ENCODE results near the gene KLHL11.
"Not testable (repeated sequence)": the region's sequence is repeated elsewhere in the genome, so short reads cannot be mapped to it uniquely, and the experiment has no call there.

Gene KLHL11

GRCh38 chr17:41880130-41880529 lies 14.9 kb upstream of the KLHL11 start:
- H3K27ac ChIP-seq (ENCODE audit: low read depth, low read length): no peak overlapping the region
- H3K9ac ChIP-seq (ENCODE audit: low read length): no peak overlapping the region
- no peak overlapping the region for H2AFZ ChIP-seq (ENCODE audit: low read depth, low read length, severe bottlenecking)
- H3K4me3 ChIP-seq (ENCODE audit: insufficient read depth, low read length, poor library complexity, severe bottlenecking): no peak overlapping the region
- no peak overlapping the region for H3K4me2 ChIP-seq (ENCODE audit: low read depth, low read length, poor library complexity, severe bottlenecking)
- H3K36me3 ChIP-seq (ENCODE audit: low read length): peaks cover 35% of the 10 kb centered on the region
- H3F3A ChIP-seq (ENCODE audit: insufficient read depth): no peaks in the 10 kb centered on the region
- H3K79me2 ChIP-seq (ENCODE audit: insufficient read depth, low read length): no peaks in the 10 kb centered on the region; the same call in 1 of the 2 replicates
- TF ChIP-seq EZH2phosphoT487 (conservative IDR thresholded peaks at IDR 0.05; ENCODE audit: low read length) (no peak), CTCF (IDR thresholded peaks at IDR 0.05; ENCODE audit: insufficient read depth, low read length, poor library complexity, severe bottlenecking) (no peak)
- no peaks in the 10 kb centered on the region for H4K20me1 ChIP-seq (ENCODE audit: low read depth, low read length)
- H3K27me3 ChIP-seq (ENCODE audit: low read length): no peaks in the 10 kb centered on the region
- no peaks in the 10 kb centered on the region for H3K9me2 ChIP-seq (replicated peaks; ENCODE audit: insufficient read depth, low read length)
- no peaks in the 10 kb centered on the region for H3K9me3 ChIP-seq (ENCODE audit: insufficient read depth, low read length)

- H3K27me3 ChIP-seq (ENCODE audit: low read length); H3K9ac ChIP-seq (ENCODE audit: low read length); H3K4me3 ChIP-seq (ENCODE audit: insufficient read depth, low read length, poor library complexity, severe bottlenecking); H3K9me2 ChIP-seq (replicated peaks; ENCODE audit: insufficient read depth, low read length); H2AFZ ChIP-seq (ENCODE audit: low read depth, low read length, severe bottlenecking); H3K27ac ChIP-seq (ENCODE audit: low read depth, low read length); H3K4me2 ChIP-seq (ENCODE audit: low read depth, low read length, poor library complexity, severe bottlenecking); H4K20me1 ChIP-seq (ENCODE audit: low read depth, low read length); H3K79me2 ChIP-seq (ENCODE audit: insufficient read depth, low read length); H3K9me3 ChIP-seq (ENCODE audit: insufficient read depth, low read length); H3F3A ChIP-seq (ENCODE audit: insufficient read depth): not testable (repeated sequence)
- peaks cover 14% of the 10 kb centered on the region for H3K36me3 ChIP-seq (ENCODE audit: low read length)
Observed at GRCh38 chr17:41874293-41874670, 9.1 kb upstream of the KLHL11 start.

GRCh38 chr17:41873559-41874292 lies 8.5 kb upstream of the KLHL11 start:
- H3K9me2 ChIP-seq (replicated peaks; ENCODE audit: insufficient read depth, low read length): no peaks in the 10 kb centered on the region
- no peak overlapping the region for H3K9ac ChIP-seq (ENCODE audit: low read length)
- TF ChIP-seq EZH2phosphoT487 (conservative IDR thresholded peaks at IDR 0.05; ENCODE audit: low read length) (no peak), CTCF (IDR thresholded peaks at IDR 0.05; ENCODE audit: insufficient read depth, low read length, poor library complexity, severe bottlenecking) (no peak)
- H3K79me2 ChIP-seq (ENCODE audit: insufficient read depth, low read length): no peaks in the 10 kb centered on the region
- no peak overlapping the region for H2AFZ ChIP-seq (ENCODE audit: low read depth, low read length, severe bottlenecking)
- no peaks in the 10 kb centered on the region for H3K27me3 ChIP-seq (ENCODE audit: low read length)
- H3K4me3 ChIP-seq (ENCODE audit: insufficient read depth, low read length, poor library complexity, severe bottlenecking): no peak overlapping the region
- H3K4me2 ChIP-seq (ENCODE audit: low read depth, low read length, poor library complexity, severe bottlenecking): no peak overlapping the region
- no peaks in the 10 kb centered on the region for H3K9me3 ChIP-seq (ENCODE audit: insufficient read depth, low read length)
- H3K27ac ChIP-seq (ENCODE audit: low read depth, low read length): no peak overlapping the region
- H3F3A ChIP-seq (ENCODE audit: insufficient read depth): peaks cover 6% of the 10 kb centered on the region
- no peaks in the 10 kb centered on the region for H4K20me1 ChIP-seq (ENCODE audit: low read depth, low read length)
- peaks cover 16% of the 10 kb centered on the region for H3K36me3 ChIP-seq (ENCODE audit: low read length)

- Histone ChIP-seq H3K27ac (ENCODE audit: low read depth, low read length) (no peak overlapping the region), H3K36me3 (ENCODE audit: low read length) (peaks cover 14% of the 10 kb centered on the region; the same call in 1 of the 2 replicates), H3K79me2 (ENCODE audit: insufficient read depth, low read length) (no peaks in the 10 kb centered on the region), H2AFZ (ENCODE audit: low read depth, low read length, severe bottlenecking) (no peak overlapping the region), H3K9ac (ENCODE audit: low read length) (no peak overlapping the region), H3K9me2 (replicated peaks; ENCODE audit: insufficient read depth, low read length) (no peaks in the 10 kb centered on the region), H3K9me3 (ENCODE audit: insufficient read depth, low read length) (no peaks in the 10 kb centered on the region), H4K20me1 (ENCODE audit: low read depth, low read length) (no peaks in the 10 kb centered on the region), H3K4me3 (ENCODE audit: insufficient read depth, low read length, poor library complexity, severe bottlenecking) (no peak overlapping the region), H3F3A (ENCODE audit: insufficient read depth) (peaks cover 19% of the 10 kb centered on the region), H3K27me3 (ENCODE audit: low read length) (no peaks in the 10 kb centered on the region), H3K4me2 (ENCODE audit: low read depth, low read length, poor library complexity, severe bottlenecking) (no peak overlapping the region)
- TF ChIP-seq EZH2phosphoT487 (conservative IDR thresholded peaks at IDR 0.05; ENCODE audit: low read length) (no peak), CTCF (IDR thresholded peaks at IDR 0.05; ENCODE audit: insufficient read depth, low read length, poor library complexity, severe bottlenecking) (no peak)
Observed at GRCh38 chr17:41871789-41872188, 6.6 kb upstream of the KLHL11 start.

Measured in SU-DHL-6 (cell line).